Endothelial cell of umbilical vein (primary cell): ENCODE results near the gene DDR2. TPM values are rescaled to one million over a fixed set of nuclear protein-coding genes. Genes with fewer than 3 reads are reported as not detected.

Experiments used
- BruUV-seq: library from RNA; stranded (reverse); fragments of 400-500 nt; replicated peaks from 2 replicates; lab custom pipeline; 2021; lab: Mats Ljungman, UMichigan
- CTCF ChIA-PET: fragments of 300-600, 350-600 bp; sonication (Branson Sonifier 250); formaldehyde crosslinking; loops from one replicate; lab custom pipeline; 2021; ENCODE audit warnings: antibody characterized with exemption, inconsistent platforms; lab: Charles Lee
- POLR2A ChIA-PET: fragments of 300-600, 350-600 bp; sonication (Branson Sonifier 250); formaldehyde crosslinking; loops from one replicate; lab custom pipeline; 2021; ENCODE audit warnings: antibody characterized with exemption, inconsistent platforms; lab: Charles Lee
- DNase-seq: peaks from one replicate; pipeline ENCODE4 v3.0.0-alpha.2; 2011; ENCODE audit warnings: low read depth, low spot score
- FAIRE-seq: peaks from 2 replicates; lab custom pipeline; 2011; peaks lifted over from hg19 to GRCh38; lab: Jason Lieb, UNC
- H2AFZ ChIP-seq: 2 replicates; pipeline ENCODE4 v1.6.0; 2012; ENCODE audit warnings: low read depth, low read length, control low read depth, inconsistent platforms
- H3K27ac ChIP-seq: 2 replicates; pipeline ENCODE4 v1.5.1; 2011; ENCODE audit warnings: low read depth, mild to moderate bottlenecking, control low read depth, low read length, moderate library complexity; ENCODE audit not compliant: insufficient read depth
- H3K27me3 ChIP-seq, 2 experiments: 2 replicates each; pipeline versions ENCODE4 v1.6.0 to v1.6.1; 2011; ENCODE audit warnings: low read length in 2 of 2, mixed read lengths in 1 of 2; ENCODE audit not compliant: control insufficient read depth in 2 of 2, insufficient read depth in 2 of 2
- H3K36me3 ChIP-seq, 2 experiments: 2 replicates in 1 of 2; 3 replicates in 1 of 2; pipeline ENCODE4 v1.5.1; 2011; ENCODE audit warnings: low read length in 2 of 2, mild to moderate bottlenecking in 1 of 2, moderate library complexity in 1 of 2; ENCODE audit not compliant: control insufficient read depth in 2 of 2, insufficient read depth in 2 of 2; ENCODE audit errors: extremely low read depth in 1 of 2
- H3K4me1 ChIP-seq: 3 replicates; pipeline ENCODE4 v1.5.1; 2011; ENCODE audit warnings: mild to moderate bottlenecking, low read length; ENCODE audit not compliant: control insufficient read depth, insufficient read depth; ENCODE audit errors: extremely low read depth
- H3K4me2 ChIP-seq: 2 replicates; pipeline ENCODE4 v1.6.1; 2011; ENCODE audit warnings: low read length, control low read depth, mixed read lengths; ENCODE audit not compliant: insufficient read depth
- H3K4me3 ChIP-seq, 3 experiments: fragments of 200-600 bp in 1 of 3; sonication (generic), shearing (Covaris generic) in 1 of 3; replicated peaks in 1 of 3; 2 replicates each; pipeline ENCODE4 v1.5.1; 2011 to 2016; ENCODE audit warnings: control low read depth in 3 of 3, low read length in 3 of 3, mild to moderate bottlenecking in 2 of 3, inconsistent platforms in 1 of 3, low read depth in 1 of 3, moderate library complexity in 1 of 3; ENCODE audit not compliant: insufficient read depth in 1 of 3
- H3K79me2 ChIP-seq: 2 replicates; pipeline ENCODE4 v1.6.0; 2012; ENCODE audit warnings: low read length, inconsistent platforms; ENCODE audit not compliant: control insufficient read depth, insufficient read depth
- H3K9ac ChIP-seq: replicated peaks from 2 replicates; pipeline ENCODE3; 2011; ENCODE audit warnings: low read length, control low read depth; ENCODE audit not compliant: insufficient read depth; ENCODE audit errors: extremely low read depth
- H3K9me1 ChIP-seq: replicated peaks from 3 replicates; pipeline ENCODE4 v1.6.0; 2011; ENCODE audit warnings: mild to moderate bottlenecking, low read length; ENCODE audit not compliant: control insufficient read depth, insufficient read depth; ENCODE audit errors: extremely low read depth
- H3K9me3 ChIP-seq: replicated peaks from 2 replicates; pipeline ENCODE4 v1.5.1; 2012; ENCODE audit warnings: low read length, inconsistent platforms; ENCODE audit not compliant: control insufficient read depth, insufficient read depth
- H4K20me1 ChIP-seq: replicated peaks from 2 replicates; pipeline ENCODE3; 2011; ENCODE audit warnings: mild to moderate bottlenecking, low read length; ENCODE audit not compliant: control insufficient read depth, insufficient read depth; ENCODE audit errors: extremely low read depth
- EZH2 ChIP-seq: IDR thresholded peaks from 2 replicates; pipeline ENCODE4 v1.6.1; 2012; ENCODE audit warnings: borderline replicate concordance, low read depth, mild to moderate bottlenecking, moderate library complexity, low read length, inconsistent platforms; ENCODE audit not compliant: severe bottlenecking
- FOS ChIP-seq: IDR thresholded peaks from 2 replicates; pipeline ENCODE4 v1.6.1; 2011; ENCODE audit warnings: mild to moderate bottlenecking, low read length, moderate library complexity, borderline replicate concordance; ENCODE audit not compliant: insufficient read depth
- GATA2 ChIP-seq: IDR thresholded peaks from 2 replicates; pipeline ENCODE4 v1.7.0; 2011; ENCODE audit warnings: low read depth, mild to moderate bottlenecking, moderate library complexity, mixed read lengths, low read length; ENCODE audit not compliant: insufficient read length, insufficient read depth
- JUN ChIP-seq: IDR thresholded peaks from 2 replicates; pipeline ENCODE4 v1.6.1; 2011; ENCODE audit warnings: borderline replicate concordance, low read depth; ENCODE audit not compliant: insufficient read length, insufficient read depth
- MYC ChIP-seq: IDR thresholded peaks from one replicate; pipeline ENCODE4 v1.6.1; 2011; ENCODE audit warnings: mild to moderate bottlenecking, low read depth, low read length
- POLR2A ChIP-seq: IDR thresholded peaks from 2 replicates; pipeline ENCODE4 v1.6.1; 2012; ENCODE audit warnings: low read depth, mild to moderate bottlenecking, control low read depth, low read length
- POLR2AphosphoS5 ChIP-seq: IDR thresholded peaks from 2 replicates; pipeline ENCODE4 v1.6.1; 2012; ENCODE audit warnings: low read depth, mild to moderate bottlenecking, control low read depth, low read length, moderate library complexity; ENCODE audit not compliant: insufficient read depth
- dilution Hi-C: fragments of 300-500 bp; cut with MboI; formaldehyde crosslinking; loops from one replicate; pipeline ENCODE4 v1.15.0; 2019; ENCODE audit warnings: low sequenced_read_pairs; ENCODE audit not compliant: extremely low pct_ligation_motif_present
- intact Hi-C: fragments of 100-400 bp; cut with micrococcal nuclease; formaldehyde crosslinking; loops from one replicate; pipeline ENCODE4 v1.10.0; 2022
- polyA plus RNA-seq, 4 experiments: library from polyadenylated mRNA; depleted of rRNA in 3 of 4; stranded (reverse) in 3 of 4; unstranded in 1 of 4; fragments of >200 nt; gene quantifications; 2 replicates each; pipeline versions ENCODE4 v1.2.1 to v1.2.3, GENCODE V29; 2011 to 2012; ENCODE audit warnings: missing spikeins in 1 of 4
- total RNA-seq: library from RNA; stranded (reverse); gene quantifications from 2 replicates; pipeline ENCODE4 v1.2.3, GENCODE V29; 2021
- TF ChIP-seq, protein P1 (sequence below): IDR thresholded peaks from 2 replicates; pipeline ENCODE4 v1.6.1; 2011; ENCODE audit not compliant: insufficient read depth, insufficient read length

Gene DDR2
- total and polyA plus RNA-seq, 2 donors (not counting 3 experiments of a cell fraction or from before 2014, with no cell fraction given), result 27.8 to 30.8 TPM

DNA sequence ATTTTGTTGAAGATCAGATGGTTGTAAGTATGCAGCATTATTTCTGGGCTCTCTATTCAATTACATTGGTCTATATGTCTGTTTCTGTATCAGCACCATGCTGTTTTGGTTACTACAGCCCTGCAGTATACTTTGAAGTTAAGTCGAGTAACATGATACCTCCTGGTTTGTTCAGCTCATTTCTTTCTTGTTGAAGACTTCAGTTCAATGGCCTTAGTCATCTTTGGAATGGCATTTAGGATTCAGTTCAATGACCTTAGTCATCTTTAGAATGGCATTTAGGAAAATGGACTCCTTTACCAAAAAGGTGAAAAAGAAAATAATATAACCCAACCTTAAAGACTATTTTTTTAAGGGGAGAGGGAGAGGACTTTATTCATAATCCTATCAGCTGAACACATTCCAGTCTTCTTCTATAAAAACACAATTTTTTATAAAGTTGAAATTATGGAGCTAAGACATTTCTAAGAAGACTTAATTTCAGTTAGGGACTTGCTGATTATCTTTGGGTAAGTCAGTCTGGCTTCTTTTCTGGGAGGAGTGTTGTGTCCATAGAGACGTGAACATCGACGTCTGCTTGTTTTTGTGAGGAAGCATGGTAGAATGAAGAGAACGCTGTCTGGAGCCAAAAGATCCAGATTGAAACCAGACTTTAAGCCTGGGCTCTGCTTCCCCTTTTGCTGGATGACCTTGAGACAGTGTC, 48.3 kb downstream of the DDR2 start:
- no peak overlapping the region for H3K4me2 ChIP-seq
- no TSS peak for BruUV-seq
- peaks cover 9% of the 10 kb centered on the region for H3K79me2 ChIP-seq
- H4K20me1 ChIP-seq, result no peaks in the 10 kb centered on the region
- DNase-seq (no peak), FAIRE-seq (no peak)
- no peaks in the 10 kb centered on the region for H3K36me3 ChIP-seq
- H3K27ac ChIP-seq, result no peak overlapping the region
- no peaks in the 10 kb centered on the region for H3K9me3 ChIP-seq
- H3K9me1 ChIP-seq, result no peaks in the 10 kb centered on the region
- no peak for TF ChIP-seq MYC
- TF ChIP-seq FOS, result no peak
- no peak for TF ChIP-seq POLR2A
- TF ChIP-seq EZH2, result no peak
- TF ChIP-seq GATA2, result no peak
- no peak for TF ChIP-seq POLR2AphosphoS5
- TF ChIP-seq, protein P1, sequence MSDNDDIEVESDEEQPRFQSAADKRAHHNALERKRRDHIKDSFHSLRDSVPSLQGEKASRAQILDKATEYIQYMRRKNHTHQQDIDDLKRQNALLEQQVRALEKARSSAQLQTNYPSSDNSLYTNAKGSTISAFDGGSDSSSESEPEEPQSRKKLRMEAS, result no peak
- TF ChIP-seq JUN, result no peak
- H3K4me3 ChIP-seq, result no peak overlapping the region
- peaks cover 43% of the 10 kb centered on the region for H3K4me1 ChIP-seq
- intact Hi-C loops, result no loop called here
- ChIA-PET POLR2A (no interaction called here), CTCF (interaction anchor here (1.6 kb wide), 1 partner anchor 67 kb away, joined by 5 read pairs; no protein-coding TSS in a partner anchor)
- H3K9ac ChIP-seq, result no peak overlapping the region
- dilution Hi-C loops, result no loop called here
- H2AFZ ChIP-seq, result no peak overlapping the region
- H3K27me3 ChIP-seq, result no peaks in the 10 kb centered on the region
